Uterus (tissue), 4 donors: ENCODE data around the gene CDKN3. TPM values are rescaled to one million over a fixed set of nuclear protein-coding genes. Genes with fewer than 3 reads are reported as not detected.
"Not testable (repeated sequence)": the region's sequence is repeated elsewhere in the genome, so short reads cannot be mapped to it uniquely, and the experiment has no call there.

Source experiments
- DNase-seq, 2 donors: peaks; one replicate each; pipeline ENCODE4 v3.0.0-alpha.2; 2019 to 2020
- H3K27ac ChIP-seq, 2 donors: fragments of 200-600 bp; sonication (generic); 1 replicate in 1 of 2; 2 replicates in 1 of 2; pipeline ENCODE4 v1.5.1; 2016 to 2018
- H3K27me3 ChIP-seq, 2 donors: fragments of 200-600 bp; sonication (generic); one replicate each; pipeline ENCODE4 v1.5.1; 2018 to 2019; ENCODE audit warnings: control low read depth in 1 of 2
- H3K36me3 ChIP-seq, 2 donors: fragments of 200-600 bp; sonication (generic); one replicate each; pipeline ENCODE4 v1.5.1; 2019; ENCODE audit warnings: control low read depth in 1 of 2
- H3K4me1 ChIP-seq, 2 donors: fragments of 200-600 bp; sonication (generic); one replicate each; pipeline ENCODE4 v1.5.1; 2018 to 2019; ENCODE audit warnings: control low read depth in 1 of 2
- H3K4me3 ChIP-seq, 2 donors: fragments of 200-600 bp; sonication (generic); 1 replicate in 1 of 2; 2 replicates in 1 of 2; pipeline ENCODE4 v1.5.1; 2018 to 2019; ENCODE audit warnings: mild to moderate bottlenecking in 1 of 2
- H3K9me3 ChIP-seq, 2 donors: fragments of 200-600 bp; sonication (generic); one replicate each; pipeline ENCODE4 v1.5.1; 2019; ENCODE audit warnings: control low read depth in 1 of 2
- POLR2A ChIP-seq, 2 donors: fragments of 450-650 bp; IDR thresholded peaks; one replicate each; pipeline ENCODE4 v1.6.1; 2016; ENCODE audit warnings: antibody characterized with exemption in 2 of 2, mild to moderate bottlenecking in 1 of 2, moderate library complexity in 1 of 2
- intact Hi-C: fragments of 100-400 bp; cut with DNase I; formaldehyde crosslinking; loops from one replicate; pipeline ENCODE4 v1.15.1; 2023; ENCODE audit warnings: low total_unique reads
- total RNA-seq, 4 donors: library from RNA; depleted of rRNA in 3 of 4; stranded (reverse); fragments of >200 nt in 3 of 4; gene quantifications; one replicate each; pipeline versions ENCODE4 v1.1.0 to v1.2.4, GENCODE V29; 2014 to 2023
- TF ChIP-seq, protein P1 (sequence below), 4 experiments: fragments of 200-600 bp in 2 of 4; fragments of 450-650 bp in 2 of 4; sonication (generic) in 2 of 4; IDR thresholded peaks; one replicate each; pipeline ENCODE4 v1.5.1; 2016 to 2019; ENCODE audit warnings: antibody characterized with exemption in 4 of 4, mild to moderate bottlenecking in 2 of 4, moderate library complexity in 1 of 4
- donor health status: DM: yes; HTN: yes; CAD: no.

Gene CDKN3
- total RNA-seq, 4 donors from 2014 or later, result 1.3 to 24.3 (median 4.4) TPM; not detected in 1

DNA sequence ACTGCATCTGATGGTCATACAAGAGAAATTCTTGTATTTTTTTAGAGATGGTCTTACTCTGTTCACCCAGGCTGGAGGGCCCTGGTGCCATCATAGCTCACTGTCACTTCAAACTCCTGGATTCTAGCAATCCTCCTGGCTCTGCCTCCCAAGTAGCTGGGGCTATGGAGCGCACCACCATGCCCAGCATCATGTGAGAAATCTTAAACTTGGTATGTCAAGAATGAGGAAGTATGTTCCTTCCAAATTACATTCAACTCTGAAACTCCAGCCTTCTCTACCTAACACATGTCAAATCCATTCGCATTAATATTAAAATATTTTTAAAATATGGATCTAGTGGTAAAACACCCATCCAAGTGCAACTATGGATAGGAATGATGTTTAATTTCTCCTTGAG lies 27.5 kb upstream of the CDKN3 start:
- no peak for TF ChIP-seq POLR2A (IDR thresholded peaks at IDR 0.05)
- TF ChIP-seq, protein P1, sequence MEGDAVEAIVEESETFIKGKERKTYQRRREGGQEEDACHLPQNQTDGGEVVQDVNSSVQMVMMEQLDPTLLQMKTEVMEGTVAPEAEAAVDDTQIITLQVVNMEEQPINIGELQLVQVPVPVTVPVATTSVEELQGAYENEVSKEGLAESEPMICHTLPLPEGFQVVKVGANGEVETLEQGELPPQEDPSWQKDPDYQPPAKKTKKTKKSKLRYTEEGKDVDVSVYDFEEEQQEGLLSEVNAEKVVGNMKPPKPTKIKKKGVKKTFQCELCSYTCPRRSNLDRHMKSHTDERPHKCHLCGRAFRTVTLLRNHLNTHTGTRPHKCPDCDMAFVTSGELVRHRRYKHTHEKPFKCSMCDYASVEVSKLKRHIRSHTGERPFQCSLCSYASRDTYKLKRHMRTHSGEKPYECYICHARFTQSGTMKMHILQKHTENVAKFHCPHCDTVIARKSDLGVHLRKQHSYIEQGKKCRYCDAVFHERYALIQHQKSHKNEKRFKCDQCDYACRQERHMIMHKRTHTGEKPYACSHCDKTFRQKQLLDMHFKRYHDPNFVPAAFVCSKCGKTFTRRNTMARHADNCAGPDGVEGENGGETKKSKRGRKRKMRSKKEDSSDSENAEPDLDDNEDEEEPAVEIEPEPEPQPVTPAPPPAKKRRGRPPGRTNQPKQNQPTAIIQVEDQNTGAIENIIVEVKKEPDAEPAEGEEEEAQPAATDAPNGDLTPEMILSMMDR (IDR thresholded peaks at IDR 0.05), result no peak
- Histone ChIP-seq H3K9me3 (no peaks in the 10 kb centered on the region), H3K36me3 (no peaks in the 10 kb centered on the region), H3K27ac (no peak overlapping the region), H3K4me3 (no peak overlapping the region), H3K4me1 (no peaks in the 10 kb centered on the region), H3K27me3 (no peaks in the 10 kb centered on the region)
- intact Hi-C loops, result no loop called here
- DNase-seq, result no peak

GRCh38 chr14:54370323-54371198 lies 26.2 kb upstream of the CDKN3 start:
- H3K27me3 ChIP-seq, result no peaks in the 10 kb centered on the region
- TF ChIP-seq, protein P1 (IDR thresholded peaks at IDR 0.05), result no peak
- TF ChIP-seq POLR2A (IDR thresholded peaks at IDR 0.05), result no peak
- no peaks in the 10 kb centered on the region for H3K4me1 ChIP-seq
- intact Hi-C loops, result no loop called here
- H3K4me3 ChIP-seq, result no peak overlapping the region
- no peak overlapping the region for H3K27ac ChIP-seq
- no peak for DNase-seq
- no peaks in the 10 kb centered on the region for H3K36me3 ChIP-seq
- H3K9me3 ChIP-seq, result no peaks in the 10 kb centered on the region

DNA sequence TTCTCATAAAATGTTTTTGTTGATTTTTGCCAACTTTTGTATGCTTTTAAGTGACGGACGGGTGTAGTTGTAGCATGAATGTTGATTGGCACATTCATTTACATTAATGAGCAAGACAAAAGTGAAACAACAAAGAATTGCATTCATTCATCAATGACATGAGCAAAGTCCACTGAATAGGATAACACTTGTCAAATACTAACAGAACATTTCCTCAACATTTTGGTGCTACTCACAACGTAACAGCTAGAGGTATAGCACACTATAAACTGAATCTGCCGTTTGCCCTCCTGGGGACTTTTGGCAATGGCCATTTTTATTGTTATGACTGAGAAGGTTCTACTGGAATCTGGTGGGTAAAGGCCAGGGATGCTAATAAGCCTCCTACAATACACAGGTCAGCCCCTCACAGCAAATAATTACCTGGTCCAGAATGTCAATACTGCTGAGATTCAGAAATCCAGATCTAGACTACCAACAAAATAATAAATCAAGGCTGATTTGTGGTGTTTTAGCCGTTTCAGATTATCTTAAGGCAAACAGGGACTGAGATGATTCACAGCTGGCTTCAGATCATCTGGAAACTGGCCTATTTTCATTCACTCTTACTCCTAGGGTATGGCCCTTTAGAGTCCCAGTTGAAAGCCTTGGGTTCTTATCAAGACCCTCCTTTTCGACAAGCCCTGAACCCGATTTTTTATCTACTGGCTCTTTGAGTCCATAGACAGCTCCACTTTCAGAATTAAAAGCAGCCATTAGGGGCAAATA lies 22.5 kb upstream of the CDKN3 start:
- H3K4me3 ChIP-seq, result no peak overlapping the region
- TF ChIP-seq, protein P1 (IDR thresholded peaks at IDR 0.05), result no peak
- no peak for TF ChIP-seq POLR2A (IDR thresholded peaks at IDR 0.05)
- H3K27me3 ChIP-seq, result no peaks in the 10 kb centered on the region
- H3K9me3 ChIP-seq, result no peaks in the 10 kb centered on the region
- H3K4me1 ChIP-seq, result no peaks in the 10 kb centered on the region
- intact Hi-C loops, result no loop called here
- DNase-seq, result no peak
- no peaks in the 10 kb centered on the region for H3K36me3 ChIP-seq
- H3K27ac ChIP-seq, result no peak overlapping the region

GRCh38 chr14:54377501-54377900 lies 19.3 kb upstream of the CDKN3 start:
- H3K36me3 ChIP-seq, result no peaks in the 10 kb centered on the region
- no peak for DNase-seq
- intact Hi-C loops, result no loop called here
- H3K4me3 ChIP-seq, result no peak overlapping the region
- no peaks in the 10 kb centered on the region for H3K27me3 ChIP-seq
- TF ChIP-seq POLR2A (IDR thresholded peaks at IDR 0.05), result no peak
- TF ChIP-seq, protein P1 (IDR thresholded peaks at IDR 0.05), result no peak
- no peaks in the 10 kb centered on the region for H3K4me1 ChIP-seq
- no peak overlapping the region for H3K27ac ChIP-seq
- no peaks in the 10 kb centered on the region for H3K9me3 ChIP-seq

GRCh38 chr14:54378893-54379292 lies 17.9 kb upstream of the CDKN3 start:
- intact Hi-C loops, H3K36me3 ChIP-seq, H3K27me3 ChIP-seq, H3K27ac ChIP-seq, H3K4me1 ChIP-seq, H3K4me3 ChIP-seq, DNase-seq, H3K9me3 ChIP-seq: not testable (repeated sequence)

DNA sequence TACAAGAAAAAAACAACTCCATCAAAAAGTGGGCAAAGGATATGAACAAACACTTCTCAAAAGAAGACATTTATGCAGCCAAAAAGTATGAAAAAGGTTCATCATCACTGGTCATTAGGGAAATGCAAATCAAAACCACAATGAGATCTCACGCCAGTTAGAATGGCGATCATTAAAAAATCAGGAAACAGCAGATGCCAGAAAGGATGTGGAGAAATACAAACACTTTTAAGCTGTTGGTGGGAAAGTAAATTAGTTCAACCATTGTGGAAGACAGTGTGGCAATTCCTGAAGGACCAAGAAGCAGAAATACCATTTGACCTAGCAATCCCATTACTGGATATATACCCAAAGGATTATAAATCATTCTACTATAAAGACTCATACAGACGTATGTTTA lies 16.2 kb upstream of the CDKN3 start:
- H3K9me3 ChIP-seq, H3K27me3 ChIP-seq, H3K27ac ChIP-seq, H3K4me1 ChIP-seq, DNase-seq, intact Hi-C loops, H3K36me3 ChIP-seq, H3K4me3 ChIP-seq: not testable (repeated sequence)
